Measurements from ENCODE around the gene TMPRSS11A. TPM values are rescaled to one million over a fixed set of nuclear protein-coding genes. Genes with fewer than 3 reads are reported as not detected.

Gene TMPRSS11A
- polyA plus RNA-seq, 1 experiment = not detected

GRCh38 chr4:67874986-67875385 is 88.3 kb downstream of the TMPRSS11A start:
- Histone ChIP-seq H3K9me3 (ENCODE audit: control insufficient read depth, insufficient read depth, low read length) (no peaks in the 10 kb centered on the region), H3K27me3 (ENCODE audit: control insufficient read depth, insufficient read depth, low read length) (no peaks in the 10 kb centered on the region), H3K4me3 (ENCODE audit: low read depth, low read length) (no peak overlapping the region), H3K27ac (ENCODE audit: low read depth, low read length) (no peak overlapping the region)
- no peak for DNase-seq (ENCODE audit: low read depth, low spot score)
- ChIA-PET CTCF (interaction anchor here (2.6 kb wide), 1 partner anchor 35 kb away, joined by 14 read pairs; no protein-coding TSS in a partner anchor), POLR2A (no interaction called here)
- TF ChIP-seq CTCF (IDR thresholded peaks at IDR 0.05; ENCODE audit: low read depth, low read length) = no peak

GRCh38 chr4:67873116-67873515 is 90.2 kb downstream of the TMPRSS11A start:
- no peak for TF ChIP-seq CTCF (IDR thresholded peaks at IDR 0.05; ENCODE audit: low read depth, low read length)
- H3K9me3 ChIP-seq (ENCODE audit: control insufficient read depth, insufficient read depth, low read length) = no peaks in the 10 kb centered on the region
- H3K27me3 ChIP-seq (ENCODE audit: control insufficient read depth, insufficient read depth, low read length) = no peaks in the 10 kb centered on the region
- H3K4me3 ChIP-seq (ENCODE audit: low read depth, low read length) = no peak overlapping the region
- no peak for DNase-seq (ENCODE audit: low read depth, low spot score)
- CTCF ChIA-PET = interaction anchor here (2.6 kb wide), 1 partner anchor 37 kb away, joined by 14 read pairs; no protein-coding TSS in a partner anchor
- POLR2A ChIA-PET = no interaction called here
- H3K27ac ChIP-seq (ENCODE audit: low read depth, low read length) = no peak overlapping the region

GRCh38 chr4:67871867-67872266 is 91.4 kb downstream of the TMPRSS11A start:
- Histone ChIP-seq H3K9me3 (ENCODE audit: control insufficient read depth, insufficient read depth, low read length) (no peaks in the 10 kb centered on the region), H3K27me3 (ENCODE audit: control insufficient read depth, insufficient read depth, low read length) (no peaks in the 10 kb centered on the region), H3K27ac (ENCODE audit: low read depth, low read length) (no peak overlapping the region), H3K4me3 (ENCODE audit: low read depth, low read length) (no peak overlapping the region)
- ChIA-PET POLR2A (no interaction called here), CTCF (interaction anchor here (0.7 to 4.8 kb wide), 3 partner anchors 39 to 304 kb away, joined by 3 to 67 read pairs (median 10); no protein-coding TSS in a partner anchor)
- peak; percentile 63 for TF ChIP-seq CTCF (IDR thresholded peaks at IDR 0.05; ENCODE audit: low read depth, low read length)
- DNase-seq (ENCODE audit: low read depth, low spot score) = no peak

- DNase-seq (ENCODE audit: low read depth, low spot score) = no peak
- POLR2A ChIA-PET = no interaction called here
- no peak overlapping the region for H3K4me3 ChIP-seq (ENCODE audit: low read depth, low read length)
- H3K27me3 ChIP-seq (ENCODE audit: control insufficient read depth, insufficient read depth, low read length) = no peaks in the 10 kb centered on the region
- H3K9me3 ChIP-seq (ENCODE audit: control insufficient read depth, insufficient read depth, low read length) = no peaks in the 10 kb centered on the region
- CTCF ChIA-PET = interaction anchor here (1.6 to 4.8 kb wide), 4 partner anchors 10 to 305 kb away, joined by 4 to 67 read pairs (median 13); no protein-coding TSS in a partner anchor
- no peak overlapping the region for H3K27ac ChIP-seq (ENCODE audit: low read depth, low read length)
- TF ChIP-seq CTCF (IDR thresholded peaks at IDR 0.05; ENCODE audit: low read depth, low read length) = no peak
These were observed 93.6 kb downstream of the TMPRSS11A start for GRCh38 chr4:67869580-67870190.

- ChIA-PET POLR2A (no interaction called here), CTCF (interaction anchor here (0.6 kb wide), 1 partner anchor 9 kb away, joined by 3 read pairs; no protein-coding TSS in a partner anchor)
- no peak for TF ChIP-seq CTCF (IDR thresholded peaks at IDR 0.05; ENCODE audit: low read depth, low read length)
- Histone ChIP-seq H3K4me3 (ENCODE audit: low read depth, low read length) (no peak overlapping the region), H3K9me3 (ENCODE audit: control insufficient read depth, insufficient read depth, low read length) (no peaks in the 10 kb centered on the region), H3K27me3 (ENCODE audit: control insufficient read depth, insufficient read depth, low read length) (no peaks in the 10 kb centered on the region), H3K27ac (ENCODE audit: low read depth, low read length) (no peak overlapping the region)
- DNase-seq (ENCODE audit: low read depth, low spot score) = no peak
These were observed 101.8 kb downstream of the TMPRSS11A start for GRCh38 chr4:67861513-67861912.

Data from AG04450 (cell line).